AG04450 (cell line): ENCODE data around the gene HECW1. TPM values are rescaled to one million over a fixed set of nuclear protein-coding genes. Genes with fewer than 3 reads are reported as not detected.

ENCODE experiments used
- CTCF ChIA-PET: fragments of 300-600, 350-600 bp; formaldehyde crosslinking; extraction: SDS; loops from one replicate; lab custom pipeline; 2022; ENCODE audit warnings: antibody characterized with exemption, inconsistent platforms; lab: Charles Lee
- POLR2A ChIA-PET: fragments of 350-600 bp; formaldehyde crosslinking; extraction: SDS; loops from one replicate; lab custom pipeline; 2021; ENCODE audit warnings: antibody characterized with exemption, inconsistent platforms; lab: Yijun Ruan, JAX
- DNase-seq: peaks from one replicate; pipeline ENCODE4 v3.0.0-alpha.2; 2011; ENCODE audit warnings: low read depth, low spot score
- H3K27ac ChIP-seq: one replicate; pipeline ENCODE4 v1.5.1; 2012; ENCODE audit warnings: low read depth, low read length, control low read depth
- H3K27me3 ChIP-seq: one replicate; pipeline ENCODE4 v1.6.0; 2012; ENCODE audit warnings: low read length; ENCODE audit not compliant: control insufficient read depth, insufficient read depth
- H3K4me3 ChIP-seq: 2 replicates; pipeline ENCODE4 v1.5.1; 2011; ENCODE audit warnings: mild to moderate bottlenecking, low read depth, low read length, control low read depth
- H3K9me3 ChIP-seq: 2 replicates; pipeline ENCODE4 v1.5.1; 2012; ENCODE audit warnings: low read length; ENCODE audit not compliant: control insufficient read depth, insufficient read depth
- polyA plus RNA-seq: library from polyadenylated mRNA; depleted of rRNA; stranded (reverse); fragments of >200 nt; gene quantifications from 2 replicates; pipeline ENCODE4 v1.2.3, GENCODE V29; 2011
- TF ChIP-seq, protein P1 (sequence below): IDR thresholded peaks from 2 replicates; pipeline ENCODE4 v1.5.1; 2011; ENCODE audit warnings: low read depth, low read length, control low read depth, inconsistent platforms

HECW1 gene
- polyA plus RNA-seq, 1 experiment: 2.6 TPM

DNA sequence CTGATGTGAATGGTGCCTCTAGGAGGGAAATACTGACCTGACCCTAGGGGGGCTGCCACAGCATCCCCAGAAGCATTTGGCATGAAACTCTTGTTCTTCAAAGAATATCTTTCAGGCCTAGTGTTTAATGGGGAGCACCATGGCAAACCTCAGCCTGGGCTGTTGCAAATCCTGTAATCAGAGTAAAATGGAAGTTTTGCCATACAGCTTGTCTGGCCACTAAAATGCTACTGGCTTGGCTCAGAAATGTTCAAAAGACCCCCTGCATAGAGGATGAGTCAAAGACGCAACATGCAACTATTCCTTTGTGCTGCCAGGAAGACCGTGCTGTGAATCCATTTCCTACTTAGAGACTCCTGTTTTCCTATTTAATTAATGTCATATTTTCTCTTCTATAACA lies 26.7 kb downstream of the HECW1 start:
- Histone ChIP-seq H3K9me3 (no peaks in the 10 kb centered on the region), H3K4me3 (no peak overlapping the region), H3K27me3 (no peaks in the 10 kb centered on the region), H3K27ac (no peak overlapping the region)
- POLR2A ChIA-PET: no interaction called here
- no peak for DNase-seq
- CTCF ChIA-PET: no interaction called here
- TF ChIP-seq, protein P1, sequence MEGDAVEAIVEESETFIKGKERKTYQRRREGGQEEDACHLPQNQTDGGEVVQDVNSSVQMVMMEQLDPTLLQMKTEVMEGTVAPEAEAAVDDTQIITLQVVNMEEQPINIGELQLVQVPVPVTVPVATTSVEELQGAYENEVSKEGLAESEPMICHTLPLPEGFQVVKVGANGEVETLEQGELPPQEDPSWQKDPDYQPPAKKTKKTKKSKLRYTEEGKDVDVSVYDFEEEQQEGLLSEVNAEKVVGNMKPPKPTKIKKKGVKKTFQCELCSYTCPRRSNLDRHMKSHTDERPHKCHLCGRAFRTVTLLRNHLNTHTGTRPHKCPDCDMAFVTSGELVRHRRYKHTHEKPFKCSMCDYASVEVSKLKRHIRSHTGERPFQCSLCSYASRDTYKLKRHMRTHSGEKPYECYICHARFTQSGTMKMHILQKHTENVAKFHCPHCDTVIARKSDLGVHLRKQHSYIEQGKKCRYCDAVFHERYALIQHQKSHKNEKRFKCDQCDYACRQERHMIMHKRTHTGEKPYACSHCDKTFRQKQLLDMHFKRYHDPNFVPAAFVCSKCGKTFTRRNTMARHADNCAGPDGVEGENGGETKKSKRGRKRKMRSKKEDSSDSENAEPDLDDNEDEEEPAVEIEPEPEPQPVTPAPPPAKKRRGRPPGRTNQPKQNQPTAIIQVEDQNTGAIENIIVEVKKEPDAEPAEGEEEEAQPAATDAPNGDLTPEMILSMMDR: no peak

DNA sequence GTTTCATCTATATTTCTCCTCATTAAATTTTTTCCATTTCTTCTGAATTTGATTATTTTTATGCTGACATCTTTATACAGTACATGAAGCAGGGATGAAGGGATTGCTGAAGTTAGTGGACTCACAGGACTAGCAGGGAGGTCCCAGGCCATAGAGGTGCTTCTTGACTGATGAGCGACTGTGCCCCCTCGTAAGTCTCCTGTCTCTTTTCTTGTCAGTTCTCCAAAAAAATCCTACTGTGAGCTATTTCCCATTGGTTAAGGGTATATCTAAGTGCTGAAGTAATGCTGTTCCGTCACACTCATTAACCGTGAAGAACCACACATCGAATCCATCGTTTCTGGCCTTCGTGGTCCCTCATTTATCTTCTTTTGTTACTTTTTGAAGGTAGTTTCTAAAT lies 27.7 kb downstream of the HECW1 start:
- Histone ChIP-seq H3K27me3 (no peaks in the 10 kb centered on the region), H3K4me3 (no peak overlapping the region), H3K27ac (no peak overlapping the region), H3K9me3 (no peaks in the 10 kb centered on the region)
- no peak for DNase-seq
- TF ChIP-seq, protein P1: no peak
- ChIA-PET CTCF (no interaction called here), POLR2A (no interaction called here)

DNA sequence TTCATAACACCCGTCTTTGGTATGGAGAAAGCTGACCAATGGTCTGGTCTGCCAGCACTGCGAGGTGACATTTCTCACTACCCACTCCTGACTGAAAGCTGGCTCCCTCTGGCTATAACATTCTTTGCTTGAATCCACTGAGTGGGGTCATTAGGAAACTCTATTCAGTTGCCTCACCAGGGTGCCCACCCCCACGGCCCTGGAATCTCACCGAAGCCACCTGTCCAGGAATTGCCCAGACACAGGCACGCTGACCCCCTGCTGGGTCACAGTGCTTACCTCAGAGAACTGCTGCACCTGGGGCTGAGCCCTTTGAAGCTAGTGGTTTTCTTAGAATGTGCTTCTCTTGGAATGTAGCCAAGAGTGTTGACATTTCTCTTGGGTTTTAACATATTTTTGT lies 28.6 kb downstream of the HECW1 start:
- Histone ChIP-seq H3K27me3 (no peaks in the 10 kb centered on the region), H3K27ac (no peak overlapping the region), H3K9me3 (no peaks in the 10 kb centered on the region), H3K4me3 (no peak overlapping the region)
- TF ChIP-seq, protein P1: no peak
- CTCF ChIA-PET: no interaction called here
- POLR2A ChIA-PET: no interaction called here
- no peak for DNase-seq

DNA sequence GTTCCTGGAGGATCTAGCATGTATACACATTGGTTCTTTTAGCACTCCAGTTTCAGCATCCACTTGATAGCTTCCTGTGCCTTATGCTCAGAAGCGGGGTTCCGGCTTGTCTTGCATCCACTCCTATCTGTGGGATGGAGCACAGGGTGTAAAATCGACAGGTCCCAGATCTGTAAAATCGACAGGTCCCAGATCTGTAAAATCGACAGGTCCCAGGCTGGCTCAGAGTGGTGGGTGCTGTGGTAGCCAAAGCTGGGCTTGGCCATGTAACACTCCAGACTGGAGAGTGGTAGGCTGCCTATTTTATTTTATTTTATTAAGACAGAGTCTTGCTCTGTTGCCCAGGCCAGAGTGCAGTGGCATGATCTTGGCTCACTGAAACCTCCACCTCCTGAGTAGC lies 30.3 kb downstream of the HECW1 start:
- Histone ChIP-seq H3K9me3 (no peaks in the 10 kb centered on the region), H3K4me3 (no peak overlapping the region), H3K27me3 (peaks cover 2% of the 10 kb centered on the region), H3K27ac (no peak overlapping the region)
- TF ChIP-seq, protein P1: no peak
- ChIA-PET CTCF (no interaction called here), POLR2A (interaction anchor here (0.6 kb wide), 1 partner anchor 210 kb away, joined by 5 read pairs; no protein-coding TSS in a partner anchor)
- no peak for DNase-seq

DNA sequence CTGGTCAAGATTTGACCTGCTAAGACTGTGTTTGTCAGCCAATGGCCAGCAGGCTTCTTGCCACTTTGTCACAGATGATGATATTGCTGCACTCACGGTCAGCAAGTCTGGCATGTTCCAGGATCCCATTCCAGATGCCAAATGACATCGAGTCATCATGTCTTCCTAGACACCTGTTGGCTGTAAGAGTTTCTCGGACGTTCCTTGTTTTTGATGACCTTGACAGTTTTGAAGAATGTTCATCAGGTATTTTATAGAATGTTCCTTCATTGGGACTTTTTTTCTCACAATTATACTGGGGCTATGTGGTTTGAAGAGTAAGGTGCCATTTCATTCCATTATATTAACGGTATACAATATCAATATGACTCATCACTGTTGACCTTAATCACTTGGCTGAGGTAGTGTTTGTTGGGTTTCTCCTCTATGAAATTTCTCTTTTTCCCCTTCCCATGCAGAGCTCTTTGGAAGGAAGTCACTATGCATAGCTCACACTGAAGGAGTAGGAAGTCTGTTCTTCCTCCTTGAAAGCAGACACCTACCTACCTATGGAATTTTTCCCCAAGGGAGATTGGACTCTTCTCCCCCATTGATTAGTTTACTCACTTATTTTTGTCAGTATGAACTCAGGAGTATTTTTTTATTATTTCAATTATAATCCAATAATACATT lies 31.6 kb downstream of the HECW1 start:
- no peak for DNase-seq
- Histone ChIP-seq H3K9me3 (no peaks in the 10 kb centered on the region), H3K4me3 (no peak overlapping the region), H3K27ac (no peak overlapping the region), H3K27me3 (peaks cover 2% of the 10 kb centered on the region)
- POLR2A ChIA-PET: no interaction called here
- TF ChIP-seq, protein P1: no peak
- CTCF ChIA-PET: no interaction called here
